GM12873 (cell line): ENCODE results near the gene PRKCG.

ENCODE experiments used
- TF ChIP-seq, protein P1 (sequence below): IDR thresholded peaks from 2 replicates; pipeline ENCODE4 v1.5.1; 2012; ENCODE audit warnings: low read depth, mild to moderate bottlenecking, moderate library complexity, low read length, control low read depth; ENCODE audit not compliant: insufficient read depth; ENCODE audit errors: missing control alignments

Gene PRKCG

GRCh38 chr19:53871454-53871853 is 10.5 kb upstream of the PRKCG start:
- TF ChIP-seq, protein P1, sequence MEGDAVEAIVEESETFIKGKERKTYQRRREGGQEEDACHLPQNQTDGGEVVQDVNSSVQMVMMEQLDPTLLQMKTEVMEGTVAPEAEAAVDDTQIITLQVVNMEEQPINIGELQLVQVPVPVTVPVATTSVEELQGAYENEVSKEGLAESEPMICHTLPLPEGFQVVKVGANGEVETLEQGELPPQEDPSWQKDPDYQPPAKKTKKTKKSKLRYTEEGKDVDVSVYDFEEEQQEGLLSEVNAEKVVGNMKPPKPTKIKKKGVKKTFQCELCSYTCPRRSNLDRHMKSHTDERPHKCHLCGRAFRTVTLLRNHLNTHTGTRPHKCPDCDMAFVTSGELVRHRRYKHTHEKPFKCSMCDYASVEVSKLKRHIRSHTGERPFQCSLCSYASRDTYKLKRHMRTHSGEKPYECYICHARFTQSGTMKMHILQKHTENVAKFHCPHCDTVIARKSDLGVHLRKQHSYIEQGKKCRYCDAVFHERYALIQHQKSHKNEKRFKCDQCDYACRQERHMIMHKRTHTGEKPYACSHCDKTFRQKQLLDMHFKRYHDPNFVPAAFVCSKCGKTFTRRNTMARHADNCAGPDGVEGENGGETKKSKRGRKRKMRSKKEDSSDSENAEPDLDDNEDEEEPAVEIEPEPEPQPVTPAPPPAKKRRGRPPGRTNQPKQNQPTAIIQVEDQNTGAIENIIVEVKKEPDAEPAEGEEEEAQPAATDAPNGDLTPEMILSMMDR: no peak

DNA sequence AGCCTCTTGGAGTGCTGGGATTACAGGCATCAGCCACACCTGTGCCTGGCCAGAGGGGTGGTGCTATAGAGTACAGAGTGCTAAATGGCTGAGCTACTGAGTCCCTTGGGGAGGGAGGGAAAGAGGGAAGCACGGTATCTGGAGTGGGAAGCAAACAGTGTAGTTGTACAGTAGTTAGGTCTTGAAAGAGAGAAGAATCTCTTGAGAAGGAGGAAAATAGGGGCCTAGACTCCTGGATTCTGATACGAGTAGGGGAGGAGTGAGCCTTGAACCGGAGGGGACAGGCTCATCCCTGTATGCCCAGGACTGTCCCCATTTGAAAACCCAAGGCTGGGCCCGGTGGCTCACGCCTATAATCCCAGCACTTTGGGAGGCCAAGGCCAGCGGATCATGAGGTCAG is 9.2 kb upstream of the PRKCG start:
- TF ChIP-seq, protein P1: no peak

- TF ChIP-seq, protein P1: no peak
Measured at GRCh38 chr19:53873773-53874605, 8.0 kb upstream of the PRKCG start.

- TF ChIP-seq, protein P1: no peak
Measured at GRCh38 chr19:53874606-53874990, 7.4 kb upstream of the PRKCG start.

DNA sequence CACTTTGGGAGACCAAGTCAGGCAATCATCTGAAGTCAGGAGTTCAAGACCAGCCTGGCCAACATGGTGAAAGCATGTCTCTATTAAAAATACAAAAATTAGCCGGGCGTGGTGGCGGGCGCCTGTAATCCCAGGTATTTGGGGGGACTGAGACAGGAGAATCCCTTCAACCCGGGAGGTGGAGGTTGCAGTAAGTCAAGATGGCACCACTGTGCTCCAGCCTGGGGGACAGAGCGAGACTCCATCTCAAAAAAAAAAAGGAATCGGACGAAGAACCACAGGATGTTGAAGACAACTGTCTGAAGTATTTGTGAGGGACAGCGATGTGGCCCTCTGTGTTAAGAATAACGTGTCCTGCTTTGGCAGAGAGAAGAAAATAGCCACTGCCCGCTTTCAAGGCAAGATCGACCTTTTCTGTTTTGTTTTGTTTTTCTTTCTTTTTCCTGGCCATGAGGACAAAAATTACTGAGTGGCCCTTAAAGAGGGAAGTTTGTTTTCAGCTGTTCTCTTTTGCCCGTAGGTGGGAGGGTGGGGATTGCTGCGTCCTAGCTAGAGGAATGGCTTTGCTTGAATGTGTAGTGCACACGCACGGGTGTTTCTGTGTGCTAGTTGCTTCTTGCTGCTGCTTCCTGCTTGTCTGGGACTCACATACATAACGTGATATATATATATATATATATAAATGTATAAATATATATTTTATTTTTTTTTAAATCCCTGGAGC is 6.2 kb upstream of the PRKCG start:
- TF ChIP-seq, protein P1: no peak

- TF ChIP-seq, protein P1: no peak
Measured at GRCh38 chr19:53876651-53877224, 5.3 kb upstream of the PRKCG start.

DNA sequence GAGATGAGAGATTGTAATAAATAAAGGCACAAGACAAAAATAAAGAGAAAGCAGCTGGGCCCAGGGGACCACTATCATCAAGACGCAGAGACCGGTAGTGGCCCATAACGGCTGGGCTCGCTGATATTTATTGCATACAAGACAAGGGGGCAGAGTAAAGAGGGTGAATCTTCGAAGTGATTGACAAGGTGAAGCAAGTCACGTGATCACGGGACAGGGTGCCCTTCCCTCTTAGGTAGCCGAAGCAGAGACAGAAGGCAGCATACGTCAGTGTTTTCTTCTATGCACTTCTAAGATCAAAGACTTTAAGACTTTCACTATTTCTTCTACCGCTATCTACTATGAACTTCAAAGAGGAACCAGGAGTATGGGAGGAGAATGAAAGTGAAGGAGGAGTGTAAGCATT is 4.6 kb upstream of the PRKCG start:
- TF ChIP-seq, protein P1: no peak
